ENCODE measurements around the gene ACTN3. TPM values are rescaled to one million over a fixed set of nuclear protein-coding genes. Genes with fewer than 3 reads are reported as not detected.

ACTN3 gene
- total and polyA plus RNA-seq, 2 experiments from 2014 or later, result 6.3 to 7.3 TPM

DNA sequence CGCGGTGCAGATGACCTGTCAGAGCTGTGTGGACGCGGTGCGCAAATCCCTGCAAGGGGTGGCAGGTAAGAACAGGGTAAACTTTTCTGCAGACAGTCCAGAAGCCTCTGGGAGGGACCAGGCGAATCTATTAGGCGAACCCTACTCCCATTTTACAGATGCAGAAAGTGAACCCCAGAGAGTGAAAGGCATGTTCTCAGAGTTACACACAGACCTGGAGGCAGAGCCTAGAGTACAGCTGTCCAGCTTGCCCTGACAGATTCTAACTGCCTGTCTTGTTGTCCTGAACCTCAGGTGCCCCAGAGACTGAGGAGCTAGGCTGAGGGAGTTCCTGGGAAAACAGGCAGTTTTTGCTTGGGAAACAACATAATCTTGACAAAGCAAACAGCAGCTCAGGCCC is 46.9 kb downstream of the ACTN3 start (continued):
- no peak for TF ChIP-seq STAT1 (IDR thresholded peaks at IDR 0.05; ENCODE audit: unreplicated experiment)
- TF ChIP-seq, protein P1, sequence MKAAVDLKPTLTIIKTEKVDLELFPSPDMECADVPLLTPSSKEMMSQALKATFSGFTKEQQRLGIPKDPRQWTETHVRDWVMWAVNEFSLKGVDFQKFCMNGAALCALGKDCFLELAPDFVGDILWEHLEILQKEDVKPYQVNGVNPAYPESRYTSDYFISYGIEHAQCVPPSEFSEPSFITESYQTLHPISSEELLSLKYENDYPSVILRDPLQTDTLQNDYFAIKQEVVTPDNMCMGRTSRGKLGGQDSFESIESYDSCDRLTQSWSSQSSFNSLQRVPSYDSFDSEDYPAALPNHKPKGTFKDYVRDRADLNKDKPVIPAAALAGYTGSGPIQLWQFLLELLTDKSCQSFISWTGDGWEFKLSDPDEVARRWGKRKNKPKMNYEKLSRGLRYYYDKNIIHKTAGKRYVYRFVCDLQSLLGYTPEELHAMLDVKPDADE (IDR thresholded peaks at IDR 0.05), result no peak
- TF ChIP-seq POLR2AphosphoS5 (IDR thresholded peaks at IDR 0.05; ENCODE audit: low read depth), result no peak
- TF ChIP-seq JUNB (IDR thresholded peaks at IDR 0.05; ENCODE audit: unreplicated experiment), result no peak
- TF ChIP-seq CREB1 (CRISPR knock-in tag; IDR thresholded peaks at IDR 0.05; ENCODE audit: low read depth), result no peak
- TF ChIP-seq, protein P2, sequence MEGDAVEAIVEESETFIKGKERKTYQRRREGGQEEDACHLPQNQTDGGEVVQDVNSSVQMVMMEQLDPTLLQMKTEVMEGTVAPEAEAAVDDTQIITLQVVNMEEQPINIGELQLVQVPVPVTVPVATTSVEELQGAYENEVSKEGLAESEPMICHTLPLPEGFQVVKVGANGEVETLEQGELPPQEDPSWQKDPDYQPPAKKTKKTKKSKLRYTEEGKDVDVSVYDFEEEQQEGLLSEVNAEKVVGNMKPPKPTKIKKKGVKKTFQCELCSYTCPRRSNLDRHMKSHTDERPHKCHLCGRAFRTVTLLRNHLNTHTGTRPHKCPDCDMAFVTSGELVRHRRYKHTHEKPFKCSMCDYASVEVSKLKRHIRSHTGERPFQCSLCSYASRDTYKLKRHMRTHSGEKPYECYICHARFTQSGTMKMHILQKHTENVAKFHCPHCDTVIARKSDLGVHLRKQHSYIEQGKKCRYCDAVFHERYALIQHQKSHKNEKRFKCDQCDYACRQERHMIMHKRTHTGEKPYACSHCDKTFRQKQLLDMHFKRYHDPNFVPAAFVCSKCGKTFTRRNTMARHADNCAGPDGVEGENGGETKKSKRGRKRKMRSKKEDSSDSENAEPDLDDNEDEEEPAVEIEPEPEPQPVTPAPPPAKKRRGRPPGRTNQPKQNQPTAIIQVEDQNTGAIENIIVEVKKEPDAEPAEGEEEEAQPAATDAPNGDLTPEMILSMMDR (conservative IDR thresholded peaks at IDR 0.05; ENCODE audit: low read depth in 2 of 2), result no peak

DNA sequence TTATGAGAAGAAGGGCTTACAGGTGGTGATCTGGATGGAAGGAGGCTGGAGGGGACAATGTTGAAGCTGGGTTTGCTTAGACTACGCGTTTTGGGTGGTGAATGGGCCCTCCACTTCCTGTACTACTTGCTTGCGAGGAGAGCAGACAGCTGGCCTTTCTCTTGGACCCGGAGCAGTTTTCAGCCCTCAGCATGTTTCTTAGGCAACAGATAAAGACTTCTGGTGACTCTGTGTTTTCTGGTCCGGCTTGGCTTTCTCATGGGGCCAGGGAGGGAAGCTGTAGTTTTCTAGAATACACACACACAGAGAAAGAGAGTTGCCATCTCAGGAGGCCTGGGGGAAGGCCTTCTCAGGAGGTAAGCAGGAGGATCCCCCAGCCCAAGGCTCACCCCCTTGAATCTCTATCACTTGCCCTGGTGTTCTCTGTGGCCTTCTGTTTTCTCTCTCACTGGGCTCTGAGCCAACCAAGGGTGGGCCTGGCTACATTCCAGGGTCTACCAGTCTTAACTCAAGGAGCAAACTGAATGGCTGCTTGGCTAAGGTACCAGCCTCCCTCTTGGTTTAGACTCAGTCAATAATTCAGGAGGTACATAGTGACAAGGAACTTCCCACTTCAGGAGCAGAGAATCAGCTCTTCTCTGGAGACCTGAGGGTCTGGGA is 48.7 kb downstream of the ACTN3 start:
- Histone ChIP-seq H3K9me2 (ENCODE audit: insufficient read depth) (no peaks in the 10 kb centered on the region), H3K36me3 (ENCODE audit: insufficient read depth) (no peaks in the 10 kb centered on the region; the same call in 1 of the 2 replicates), H3K4me1 (ENCODE audit: insufficient read depth) (peaks cover 10% of the 10 kb centered on the region; the same call in 1 of the 2 replicates), H3K79me2 (replicated peaks; ENCODE audit: insufficient read depth) (no peaks in the 10 kb centered on the region; the same call in 1 of the 2 replicates), H4K20me1 (replicated peaks; ENCODE audit: insufficient read depth) (no peaks in the 10 kb centered on the region), H3K27ac (ENCODE audit: low read depth) (no peak overlapping the region), H3K4me3 (no peak overlapping the region), H2AFZ (no peak overlapping the region), H3K27me3 (ENCODE audit: insufficient read depth) (0 out of 2 replicates have a peak, but pooled peaks cover 7% of the 10 kb centered on the region), H3F3A (replicated peaks; ENCODE audit: low read depth) (0 out of 2 replicates have a peak, but pooled peaks cover 10% of the 10 kb centered on the region), H3K4me2 (no peak overlapping the region)
- no peak overlapping the region for H3K27ac Mint-ChIP-seq
- H3K4me1 Mint-ChIP-seq, result peaks cover 12% of the 10 kb centered on the region
- DNase-seq (ENCODE audit: low spot score), result no peak
- H3K36me3 Mint-ChIP-seq (ENCODE audit: low read depth), result peaks cover 12% of the 10 kb centered on the region; the same call in 2 of the 3 replicates
- no peak for ATAC-seq
- H3K9me3 Mint-ChIP-seq, result peaks cover 23% of the 10 kb centered on the region
- H3K27me3 Mint-ChIP-seq (ENCODE audit: insufficient read depth, low read depth, poor library complexity), result peaks cover 20% of the 10 kb centered on the region
- no peak overlapping the region for H3K4me3 Mint-ChIP-seq
- TF ChIP-seq STAT1 (IDR thresholded peaks at IDR 0.05; ENCODE audit: unreplicated experiment) (no peak), ZNF114 (CRISPR knock-in tag; IDR thresholded peaks at IDR 0.05) (no peak), NANOG (IDR thresholded peaks at IDR 0.05; ENCODE audit: borderline replicate concordance) (no peak), CREB1 (CRISPR knock-in tag; IDR thresholded peaks at IDR 0.05; ENCODE audit: low read depth) (no peak), POLR2AphosphoS5 (IDR thresholded peaks at IDR 0.05; ENCODE audit: low read depth) (no peak), ZNF331 (CRISPR knock-in tag; IDR thresholded peaks at IDR 0.05; ENCODE audit: low read depth) (no peak), EZH2 (IDR thresholded peaks at IDR 0.05; ENCODE audit: low read depth, unreplicated experiment) (no peak)
- TF ChIP-seq, protein P1 (IDR thresholded peaks at IDR 0.05), result no peak
- TF ChIP-seq, protein P3, sequence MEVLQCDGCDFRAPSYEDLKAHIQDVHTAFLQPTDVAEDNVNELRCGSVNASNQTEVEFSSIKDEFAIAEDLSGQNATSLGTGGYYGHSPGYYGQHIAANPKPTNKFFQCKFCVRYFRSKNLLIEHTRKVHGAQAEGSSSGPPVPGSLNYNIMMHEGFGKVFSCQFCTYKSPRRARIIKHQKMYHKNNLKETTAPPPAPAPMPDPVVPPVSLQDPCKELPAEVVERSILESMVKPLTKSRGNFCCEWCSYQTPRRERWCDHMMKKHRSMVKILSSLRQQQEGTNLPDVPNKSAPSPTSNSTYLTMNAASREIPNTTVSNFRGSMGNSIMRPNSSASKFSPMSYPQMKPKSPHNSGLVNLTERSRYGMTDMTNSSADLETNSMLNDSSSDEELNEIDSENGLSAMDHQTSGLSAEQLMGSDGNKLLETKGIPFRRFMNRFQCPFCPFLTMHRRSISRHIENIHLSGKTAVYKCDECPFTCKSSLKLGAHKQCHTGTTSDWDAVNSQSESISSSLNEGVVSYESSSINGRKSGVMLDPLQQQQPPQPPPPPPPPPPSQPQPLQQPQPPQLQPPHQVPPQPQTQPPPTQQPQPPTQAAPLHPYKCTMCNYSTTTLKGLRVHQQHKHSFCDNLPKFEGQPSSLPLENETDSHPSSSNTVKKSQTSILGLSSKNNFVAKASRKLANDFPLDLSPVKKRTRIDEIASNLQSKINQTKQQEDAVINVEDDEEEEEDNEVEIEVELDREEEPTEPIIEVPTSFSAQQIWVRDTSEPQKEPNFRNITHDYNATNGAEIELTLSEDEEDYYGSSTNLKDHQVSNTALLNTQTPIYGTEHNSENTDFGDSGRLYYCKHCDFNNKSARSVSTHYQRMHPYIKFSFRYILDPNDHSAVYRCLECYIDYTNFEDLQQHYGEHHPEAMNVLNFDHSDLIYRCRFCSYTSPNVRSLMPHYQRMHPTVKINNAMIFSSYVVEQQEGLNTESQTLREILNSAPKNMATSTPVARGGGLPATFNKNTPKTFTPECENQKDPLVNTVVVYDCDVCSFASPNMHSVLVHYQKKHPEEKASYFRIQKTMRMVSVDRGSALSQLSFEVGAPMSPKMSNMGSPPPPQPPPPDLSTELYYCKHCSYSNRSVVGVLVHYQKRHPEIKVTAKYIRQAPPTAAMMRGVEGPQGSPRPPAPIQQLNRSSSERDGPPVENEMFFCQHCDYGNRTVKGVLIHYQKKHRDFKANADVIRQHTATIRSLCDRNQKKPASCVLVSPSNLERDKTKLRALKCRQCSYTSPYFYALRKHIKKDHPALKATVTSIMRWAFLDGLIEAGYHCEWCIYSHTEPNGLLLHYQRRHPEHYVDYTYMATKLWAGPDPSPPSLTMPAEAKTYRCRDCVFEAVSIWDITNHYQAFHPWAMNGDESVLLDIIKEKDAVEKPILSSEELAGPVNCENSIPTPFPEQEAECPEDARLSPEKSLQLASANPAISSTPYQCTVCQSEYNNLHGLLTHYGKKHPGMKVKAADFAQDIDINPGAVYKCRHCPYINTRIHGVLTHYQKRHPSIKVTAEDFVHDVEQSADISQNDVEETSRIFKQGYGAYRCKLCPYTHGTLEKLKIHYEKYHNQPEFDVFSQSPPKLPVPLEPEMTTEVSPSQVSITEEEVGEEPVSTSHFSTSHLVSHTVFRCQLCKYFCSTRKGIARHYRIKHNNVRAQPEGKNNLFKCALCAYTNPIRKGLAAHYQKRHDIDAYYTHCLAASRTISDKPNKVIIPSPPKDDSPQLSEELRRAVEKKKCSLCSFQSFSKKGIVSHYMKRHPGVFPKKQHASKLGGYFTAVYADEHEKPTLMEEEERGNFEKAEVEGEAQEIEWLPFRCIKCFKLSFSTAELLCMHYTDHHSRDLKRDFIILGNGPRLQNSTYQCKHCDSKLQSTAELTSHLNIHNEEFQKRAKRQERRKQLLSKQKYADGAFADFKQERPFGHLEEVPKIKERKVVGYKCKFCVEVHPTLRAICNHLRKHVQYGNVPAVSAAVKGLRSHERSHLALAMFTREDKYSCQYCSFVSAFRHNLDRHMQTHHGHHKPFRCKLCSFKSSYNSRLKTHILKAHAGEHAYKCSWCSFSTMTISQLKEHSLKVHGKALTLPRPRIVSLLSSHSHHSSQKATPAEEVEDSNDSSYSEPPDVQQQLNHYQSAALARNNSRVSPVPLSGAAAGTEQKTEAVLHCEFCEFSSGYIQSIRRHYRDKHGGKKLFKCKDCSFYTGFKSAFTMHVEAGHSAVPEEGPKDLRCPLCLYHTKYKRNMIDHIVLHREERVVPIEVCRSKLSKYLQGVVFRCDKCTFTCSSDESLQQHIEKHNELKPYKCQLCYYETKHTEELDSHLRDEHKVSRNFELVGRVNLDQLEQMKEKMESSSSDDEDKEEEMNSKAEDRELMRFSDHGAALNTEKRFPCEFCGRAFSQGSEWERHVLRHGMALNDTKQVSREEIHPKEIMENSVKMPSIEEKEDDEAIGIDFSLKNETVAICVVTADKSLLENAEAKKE (CRISPR knock-in tag; IDR thresholded peaks at IDR 0.05), result no peak
- TF ChIP-seq, protein P2 (conservative IDR thresholded peaks at IDR 0.05; ENCODE audit: low read depth in 2 of 2), result no peak

All from GM23338 (cell line).